IPS-20b (cell line): Measurements from ENCODE around the gene FAM162A.
A peak's percentile ranks its signal among the peaks of the same experiment; 100 is the strongest.

Experiments
- H3K27ac ChIP-seq: one replicate; pipeline ENCODE4 v1.5.1; 2013; ENCODE audit warnings: low read length
- H3K27me3 ChIP-seq: 2 replicates; pipeline ENCODE4 v1.6.1; 2013; ENCODE audit warnings: mild to moderate bottlenecking, low read length, inconsistent platforms; ENCODE audit not compliant: insufficient read depth
- H3K36me3 ChIP-seq: 2 replicates; pipeline ENCODE4 v1.6.1; 2013; ENCODE audit warnings: low read depth, mild to moderate bottlenecking, inconsistent platforms, low read length, moderate library complexity; ENCODE audit not compliant: insufficient read depth
- H3K4me1 ChIP-seq: 2 replicates; pipeline ENCODE4 v1.6.1; 2013; ENCODE audit warnings: mild to moderate bottlenecking, control low read depth, inconsistent platforms, low read length, moderate library complexity; ENCODE audit not compliant: insufficient read depth
- H3K4me3 ChIP-seq: 2 replicates; pipeline ENCODE4 v1.5.1; 2013; ENCODE audit warnings: mild to moderate bottlenecking, low read length, inconsistent platforms
- H3K9ac ChIP-seq: 2 replicates; pipeline ENCODE4 v1.6.1; 2013; ENCODE audit warnings: low read depth, mild to moderate bottlenecking, inconsistent platforms, low read length, moderate library complexity
- H3K9me3 ChIP-seq: 2 replicates; pipeline ENCODE4 v1.6.1; 2013; ENCODE audit warnings: mild to moderate bottlenecking, low read depth, low read length, inconsistent platforms; ENCODE audit not compliant: insufficient read depth

FAM162A gene, protein sequence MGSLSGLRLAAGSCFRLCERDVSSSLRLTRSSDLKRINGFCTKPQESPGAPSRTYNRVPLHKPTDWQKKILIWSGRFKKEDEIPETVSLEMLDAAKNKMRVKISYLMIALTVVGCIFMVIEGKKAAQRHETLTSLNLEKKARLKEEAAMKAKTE

DNA sequence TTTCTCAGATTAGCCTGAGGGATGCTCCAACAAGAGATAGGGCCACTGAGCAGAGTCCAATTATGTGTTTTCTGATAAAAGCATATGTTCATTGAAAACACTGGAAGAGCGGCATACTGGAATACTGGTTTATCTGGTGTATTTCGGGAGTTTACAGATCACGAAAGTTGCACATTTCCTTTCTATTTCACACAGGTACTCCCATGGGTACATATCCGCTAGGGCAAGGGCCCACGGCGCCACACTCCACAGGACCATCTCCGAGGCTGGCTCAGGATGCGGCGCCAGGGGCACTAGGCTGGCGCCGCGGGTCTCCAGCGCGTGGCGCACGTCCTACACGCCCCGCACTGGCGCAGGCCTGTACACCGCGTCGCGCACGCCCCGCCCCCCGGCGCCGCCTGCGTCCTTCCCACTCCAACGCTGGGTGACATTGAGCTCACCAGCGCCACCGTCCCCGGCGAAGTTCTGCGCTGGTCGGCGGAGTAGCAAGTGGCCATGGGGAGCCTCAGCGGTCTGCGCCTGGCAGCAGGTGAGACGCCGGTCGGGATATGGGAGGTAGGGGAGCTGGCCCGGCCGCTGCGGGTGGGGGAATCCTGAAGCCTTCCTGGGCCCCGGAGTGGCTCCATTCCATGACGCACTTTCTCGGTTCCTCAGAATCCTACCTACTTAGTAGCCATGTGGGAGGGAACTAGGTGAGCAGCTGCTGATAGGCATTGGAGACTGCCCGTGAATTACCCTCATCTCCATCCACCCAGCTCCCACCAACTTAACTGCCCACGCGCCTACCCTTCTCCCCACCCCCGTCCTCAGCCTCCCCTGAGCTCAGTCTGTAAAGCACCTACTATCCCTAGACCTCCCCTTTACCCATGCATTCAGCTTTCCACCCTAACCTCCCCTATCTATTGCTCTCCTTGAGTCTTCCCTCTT lies at the start of gene FAM162A:
Gene FAM162A (plus strand): TSS at position 412 of the 927 bp plus-strand sequence. CDS start 84 bp downstream, at position 496.
- Histone ChIP-seq H3K4me3 (peak within 1 kb of the TSS; percentile 96), H3K9me3 (no peaks in the 10 kb centered on the region), H3K27me3 (no peaks in the 10 kb centered on the region), H3K4me1 (peaks cover 5% of the 10 kb centered on the region; the same call in 1 of the 2 replicates), H3K9ac (peak within 1 kb of the TSS; percentile 95), H3K36me3 (peaks cover 11% of the 10 kb centered on the region), H3K27ac (peak within 1 kb of the TSS; percentile 15)

DNA sequence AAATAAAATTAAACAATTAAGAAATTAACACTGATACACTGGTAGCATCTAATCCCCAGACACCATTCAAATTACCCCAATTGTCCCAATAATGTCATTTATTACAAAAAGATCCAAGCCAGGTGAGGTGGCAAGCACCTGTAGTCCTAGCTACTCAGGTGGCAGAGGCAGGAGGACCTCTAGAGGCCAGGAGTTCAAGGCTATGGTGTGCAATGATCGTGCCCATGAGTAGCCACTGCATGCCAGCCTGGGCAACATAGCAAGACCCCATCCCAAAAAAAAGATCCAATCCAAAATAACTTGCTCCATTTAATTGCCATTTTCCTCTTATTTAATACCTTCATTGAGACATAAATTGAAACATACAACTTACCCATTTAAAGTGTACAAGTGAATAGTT lies 41.2 kb upstream of the FAM162A start:
- Histone ChIP-seq H3K36me3 (no peaks in the 10 kb centered on the region), H3K9me3 (no peaks in the 10 kb centered on the region; the same call in 1 of the 2 replicates), H3K9ac (no peak overlapping the region), H3K27me3 (no peaks in the 10 kb centered on the region), H3K4me1 (no peaks in the 10 kb centered on the region), H3K4me3 (no peak overlapping the region), H3K27ac (no peak overlapping the region)

DNA sequence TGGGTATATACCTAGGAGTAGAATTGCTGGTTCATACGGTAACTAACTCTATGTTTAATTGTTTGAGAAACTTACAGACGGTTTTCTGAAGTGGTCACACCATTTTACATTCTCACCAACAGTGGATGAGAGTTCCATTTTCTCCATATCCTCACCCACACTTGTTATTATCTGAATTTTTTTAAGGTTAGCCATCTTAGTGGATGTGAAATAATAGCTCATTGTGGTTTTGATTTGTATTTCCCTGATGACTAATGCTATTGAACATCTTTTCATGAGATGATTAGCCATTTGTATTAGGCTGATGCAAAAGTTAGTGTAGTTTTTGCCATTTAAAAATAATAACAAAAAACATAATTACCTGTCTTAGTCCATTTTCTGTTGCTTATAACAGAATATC lies 40.3 kb upstream of the FAM162A start:
- H3K27me3 ChIP-seq = no peaks in the 10 kb centered on the region
- H3K27ac ChIP-seq = no peak overlapping the region
- no peaks in the 10 kb centered on the region for H3K36me3 ChIP-seq
- H3K9ac ChIP-seq = no peak overlapping the region
- H3K4me1 ChIP-seq = no peaks in the 10 kb centered on the region
- no peaks in the 10 kb centered on the region; the same call in 1 of the 2 replicates for H3K9me3 ChIP-seq
- H3K4me3 ChIP-seq = no peak overlapping the region

DNA sequence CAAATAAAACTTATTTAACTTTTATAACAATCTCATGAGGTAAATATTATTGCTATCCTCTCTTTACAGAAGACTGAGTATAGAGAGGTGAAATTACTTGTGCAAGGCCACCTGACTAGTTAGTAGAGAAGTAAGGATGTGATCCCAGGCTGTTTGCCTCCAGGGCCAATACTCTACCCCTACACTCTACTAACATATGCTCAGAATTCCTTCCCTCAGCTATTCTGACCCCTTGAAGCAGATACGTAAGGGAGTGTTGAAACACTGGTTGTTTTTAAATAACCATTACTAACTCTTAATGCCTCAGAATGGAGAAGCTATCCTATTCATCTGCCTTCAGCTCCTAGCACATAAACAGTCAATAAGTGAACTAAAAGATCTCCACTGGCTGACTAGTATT lies 34.8 kb upstream of the FAM162A start:
- Histone ChIP-seq H3K9ac (no peak overlapping the region), H3K9me3 (no peaks in the 10 kb centered on the region; the same call in 1 of the 2 replicates), H3K4me1 (no peaks in the 10 kb centered on the region), H3K36me3 (no peaks in the 10 kb centered on the region), H3K27ac (no peak overlapping the region), H3K4me3 (no peak overlapping the region), H3K27me3 (no peaks in the 10 kb centered on the region)

DNA sequence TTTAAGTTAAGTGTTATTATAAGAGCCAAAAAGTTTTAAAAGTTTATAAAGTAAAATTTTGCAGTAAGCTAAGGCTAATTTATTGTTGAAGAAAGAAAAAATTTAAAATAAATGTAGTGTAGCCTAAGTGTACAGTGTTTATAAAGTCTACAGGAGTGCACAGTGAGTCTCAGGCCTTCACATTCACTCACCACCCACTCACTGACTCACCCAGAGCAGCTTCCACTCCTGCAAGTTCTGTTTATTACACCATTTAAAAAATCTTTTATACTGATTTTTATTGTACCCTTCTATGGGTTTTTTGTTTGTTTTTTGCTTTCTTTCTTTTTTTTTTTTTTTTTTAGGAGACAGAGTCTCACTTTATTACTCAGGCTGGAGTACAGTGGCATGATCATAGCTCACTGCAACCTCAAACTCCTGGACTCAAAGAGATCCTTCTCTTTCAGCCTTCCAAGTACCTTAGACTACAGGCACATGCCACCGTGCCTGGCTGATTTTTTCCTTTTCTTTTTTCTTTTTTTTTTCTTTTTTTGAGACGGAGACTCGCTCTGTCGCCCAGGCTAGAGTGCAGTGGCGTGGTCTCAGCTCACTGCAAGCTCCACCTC lies 33.1 kb upstream of the FAM162A start:
- no peaks in the 10 kb centered on the region for H3K4me1 ChIP-seq
- H3K4me3 ChIP-seq = no peak overlapping the region
- H3K9me3 ChIP-seq = no peaks in the 10 kb centered on the region; the same call in 1 of the 2 replicates
- no peak overlapping the region for H3K9ac ChIP-seq
- no peak overlapping the region for H3K27ac ChIP-seq
- H3K36me3 ChIP-seq = no peaks in the 10 kb centered on the region
- H3K27me3 ChIP-seq = no peaks in the 10 kb centered on the region

DNA sequence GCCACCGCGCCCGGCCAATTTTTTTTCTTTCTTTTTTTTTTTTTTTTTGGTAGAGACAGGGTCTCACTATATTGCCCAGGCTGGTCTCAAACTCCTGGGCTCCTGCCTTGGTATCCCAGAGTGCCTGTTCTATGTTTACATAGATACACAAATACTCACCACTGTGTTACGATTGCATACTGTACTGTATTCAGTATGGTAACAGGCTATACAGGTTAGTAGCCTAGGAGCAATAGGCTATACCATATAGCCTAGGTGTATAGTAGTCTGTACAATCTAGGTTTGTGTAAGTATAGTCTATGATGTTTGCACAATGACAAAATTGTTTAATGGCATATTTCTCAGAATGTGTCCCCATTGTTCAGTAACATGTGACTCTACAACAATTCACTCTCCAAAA lies 32.4 kb upstream of the FAM162A start:
- Histone ChIP-seq H3K9me3 (no peaks in the 10 kb centered on the region; the same call in 1 of the 2 replicates), H3K9ac (no peak overlapping the region), H3K36me3 (no peaks in the 10 kb centered on the region), H3K4me3 (no peak overlapping the region), H3K4me1 (no peaks in the 10 kb centered on the region), H3K27ac (no peak overlapping the region), H3K27me3 (no peaks in the 10 kb centered on the region)

DNA sequence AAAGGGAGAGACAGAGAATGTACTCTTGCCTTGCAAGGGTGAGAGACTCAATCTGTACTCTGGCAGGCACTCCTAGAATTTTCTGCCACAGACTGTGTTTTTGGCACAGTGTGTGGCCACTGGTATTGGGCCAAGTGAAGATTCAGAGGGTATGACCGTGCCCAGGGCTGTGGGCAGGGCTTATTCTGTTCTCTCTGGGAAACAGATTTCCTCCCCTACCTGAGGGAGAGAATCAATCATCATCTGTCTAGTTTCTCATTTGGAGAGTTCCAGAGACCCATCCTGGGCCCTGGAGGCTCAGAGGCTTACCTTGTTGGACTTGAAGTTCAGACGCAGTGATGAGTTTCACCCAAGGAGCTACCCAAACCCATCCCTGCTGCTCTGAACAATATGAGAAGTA lies 30.8 kb upstream of the FAM162A start:
- H3K9me3 ChIP-seq = no peaks in the 10 kb centered on the region
- no peak overlapping the region for H3K4me3 ChIP-seq
- H3K27me3 ChIP-seq = no peaks in the 10 kb centered on the region
- H3K36me3 ChIP-seq = peaks cover 1% of the 10 kb centered on the region; the same call in 1 of the 2 replicates
- H3K4me1 ChIP-seq = no peaks in the 10 kb centered on the region
- H3K9ac ChIP-seq = no peak overlapping the region
- H3K27ac ChIP-seq = no peak overlapping the region

DNA sequence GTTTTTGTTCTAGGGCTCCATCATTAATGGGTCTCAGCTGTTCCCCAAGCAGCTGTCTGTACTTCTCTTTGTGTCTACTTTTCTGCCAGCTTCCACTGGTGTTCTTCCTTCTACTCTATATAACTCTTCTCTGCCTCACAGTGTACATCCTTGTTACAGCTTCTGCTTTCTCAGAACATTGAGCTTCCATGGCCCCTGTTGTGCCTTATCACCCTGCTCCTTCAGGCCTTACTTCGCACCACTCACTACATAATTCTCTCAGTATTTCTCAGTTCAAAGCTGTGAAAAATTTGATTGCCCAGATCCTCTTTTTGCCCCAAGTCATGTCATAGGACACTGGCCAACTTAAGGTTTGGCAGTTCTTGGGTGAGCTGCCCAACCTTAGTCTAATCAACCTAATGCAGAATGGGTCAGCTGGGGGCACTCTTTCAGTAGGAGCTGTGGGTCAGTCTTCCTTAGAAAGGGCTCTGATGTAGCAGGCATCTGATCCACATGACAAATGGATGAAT lies 30.0 kb upstream of the FAM162A start:
- H3K4me3 ChIP-seq = no peak overlapping the region
- no peaks in the 10 kb centered on the region for H3K27me3 ChIP-seq
- no peak overlapping the region for H3K27ac ChIP-seq
- no peaks in the 10 kb centered on the region for H3K9me3 ChIP-seq
- no peaks in the 10 kb centered on the region for H3K4me1 ChIP-seq
- peaks cover 9% of the 10 kb centered on the region; the same call in 1 of the 2 replicates for H3K36me3 ChIP-seq
- no peak overlapping the region for H3K9ac ChIP-seq

DNA sequence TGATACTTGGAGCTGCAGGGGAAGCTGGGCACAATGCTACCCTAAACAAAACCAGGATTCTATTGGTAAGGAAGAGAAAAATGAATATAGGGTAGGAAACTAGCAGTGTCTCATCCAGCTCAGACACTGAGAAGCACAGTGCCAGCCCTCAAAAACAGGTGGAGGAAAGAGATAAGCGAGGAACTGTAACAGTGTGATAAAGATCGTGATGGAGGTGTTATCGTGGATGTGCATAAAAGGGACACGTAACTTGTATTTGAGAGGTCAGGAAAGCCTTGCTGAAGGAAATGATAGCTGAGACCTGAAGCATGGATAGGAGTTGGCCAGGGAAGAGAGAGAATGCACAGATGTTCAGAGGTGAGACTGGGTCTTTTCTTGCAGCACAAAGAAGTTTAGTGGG lies 28.4 kb upstream of the FAM162A start:
- no peaks in the 10 kb centered on the region for H3K9me3 ChIP-seq
- H3K9ac ChIP-seq = no peak overlapping the region
- peaks cover 18% of the 10 kb centered on the region; the same call in 1 of the 2 replicates for H3K36me3 ChIP-seq
- H3K27ac ChIP-seq = no peak overlapping the region
- no peaks in the 10 kb centered on the region for H3K27me3 ChIP-seq
- H3K4me1 ChIP-seq = no peaks in the 10 kb centered on the region
- H3K4me3 ChIP-seq = no peak overlapping the region

DNA sequence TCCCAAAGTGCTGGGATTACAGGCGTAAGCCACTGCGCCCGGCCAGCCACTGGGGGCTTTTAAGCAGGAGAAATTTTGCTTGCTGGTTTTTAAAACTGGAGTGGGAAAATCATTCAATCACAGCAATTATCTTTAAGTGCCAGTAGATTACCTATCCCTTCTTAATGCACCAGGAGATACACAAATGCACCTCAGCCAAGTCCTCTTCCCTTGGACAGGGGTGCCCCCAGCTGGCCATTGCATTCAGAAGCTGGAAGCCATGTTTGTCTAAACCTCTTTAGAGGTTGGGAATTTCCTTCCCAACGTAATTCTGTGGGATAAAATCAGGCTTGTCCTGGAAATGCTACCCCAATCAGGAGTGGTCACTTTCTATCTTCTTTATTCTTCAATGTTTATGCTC lies 27.6 kb upstream of the FAM162A start:
- H3K4me1 ChIP-seq = no peaks in the 10 kb centered on the region
- no peak overlapping the region for H3K27ac ChIP-seq
- H3K4me3 ChIP-seq = no peak overlapping the region
- H3K36me3 ChIP-seq = peaks cover 23% of the 10 kb centered on the region; the same call in 1 of the 2 replicates
- H3K9ac ChIP-seq = no peak overlapping the region
- H3K27me3 ChIP-seq = no peaks in the 10 kb centered on the region
- H3K9me3 ChIP-seq = no peaks in the 10 kb centered on the region

DNA sequence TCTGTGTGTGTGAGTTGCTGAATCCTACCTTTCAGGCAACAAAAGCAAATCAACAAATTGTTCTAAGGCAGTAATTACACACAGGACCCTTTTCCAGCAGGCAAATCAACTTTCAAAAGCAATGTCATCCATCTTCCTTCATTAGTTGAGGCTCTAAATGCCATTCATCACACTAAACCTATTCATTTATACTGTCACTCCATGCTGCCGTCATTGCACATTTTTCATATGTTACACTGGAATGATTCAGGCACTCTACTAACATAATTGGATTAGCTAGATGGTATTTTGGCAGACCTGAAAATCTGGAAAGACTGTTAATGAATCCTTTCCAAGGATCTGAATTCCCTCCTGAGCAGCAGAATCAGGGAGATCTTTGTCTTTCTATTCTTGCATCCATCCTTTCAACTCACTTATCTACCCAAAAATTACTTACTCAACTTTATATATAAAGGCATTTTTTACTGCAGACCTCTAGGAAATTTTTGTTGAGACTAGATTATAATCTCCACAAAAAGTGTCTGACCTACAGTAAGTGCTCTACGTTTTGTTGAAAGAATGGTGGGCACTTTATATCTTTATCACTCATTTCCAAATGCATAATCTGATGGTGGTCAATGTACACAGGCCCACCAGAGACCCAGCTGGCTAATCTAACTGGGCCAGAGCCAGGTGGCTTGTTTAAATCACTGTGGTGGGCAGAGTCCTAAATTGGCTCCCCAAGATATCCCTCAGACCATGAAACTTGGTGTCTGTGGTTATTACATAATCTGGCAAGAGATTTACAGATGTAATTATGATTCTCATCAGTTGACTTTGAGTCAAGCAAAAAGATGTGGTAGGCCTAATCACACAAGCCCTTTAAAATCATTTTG lies 25.9 kb upstream of the FAM162A start:
- Histone ChIP-seq H3K36me3 (peaks cover 40% of the 10 kb centered on the region), H3K27me3 (no peaks in the 10 kb centered on the region), H3K9me3 (no peaks in the 10 kb centered on the region), H3K4me3 (no peak overlapping the region), H3K4me1 (no peaks in the 10 kb centered on the region), H3K9ac (no peak overlapping the region), H3K27ac (no peak overlapping the region)
